GM04503 (cell line): ENCODE measurements around the gene SFTA2.
"Not testable (repeated sequence)": the region's sequence is repeated elsewhere in the genome, so short reads cannot be mapped to it uniquely, and the experiment has no call there.

ENCODE experiments used
- DNase-seq: peaks from one replicate; pipeline ENCODE4 v3.0.0-alpha.2; 2012; ENCODE audit warnings: low read depth

SFTA2 gene

DNA sequence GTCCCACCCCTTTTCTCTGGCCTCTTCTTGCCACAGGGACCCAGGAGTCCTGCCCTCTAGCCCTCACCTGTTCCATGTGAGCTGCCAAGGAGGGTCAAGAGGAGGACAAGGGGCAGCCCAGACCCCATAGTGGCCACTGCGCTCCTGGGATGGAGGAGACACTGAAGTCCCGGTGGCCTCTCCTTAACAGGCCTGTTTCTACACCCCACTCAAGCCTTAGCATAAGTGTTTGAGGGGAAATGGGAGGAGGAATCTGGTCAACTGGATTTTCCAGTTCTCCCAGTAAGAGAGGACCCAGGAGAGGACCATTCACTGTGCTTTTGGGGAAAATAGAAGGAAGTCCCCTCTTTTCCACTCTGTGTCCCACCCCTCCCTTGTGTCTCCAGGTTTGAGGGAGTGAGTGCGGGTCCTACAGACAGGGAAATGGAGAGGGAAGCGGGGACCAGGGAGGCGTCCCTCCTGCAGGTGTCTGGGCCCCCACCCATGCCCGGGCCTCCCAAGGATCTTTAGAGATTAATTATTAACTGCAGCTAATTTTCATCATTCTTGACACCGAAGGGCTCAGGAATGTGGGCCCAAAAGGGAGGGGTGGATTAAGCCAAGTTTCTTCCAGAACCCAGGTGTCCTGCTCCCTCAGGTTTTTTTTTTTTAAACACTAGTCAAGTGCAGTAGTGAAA is at the start of gene SFTA2:
SFTA2 (minus strand) TSS at position 202 of the 677 bp plus-strand sequence; CDS start at position 128, 74 bp downstream.
- no peak for DNase-seq

DNA sequence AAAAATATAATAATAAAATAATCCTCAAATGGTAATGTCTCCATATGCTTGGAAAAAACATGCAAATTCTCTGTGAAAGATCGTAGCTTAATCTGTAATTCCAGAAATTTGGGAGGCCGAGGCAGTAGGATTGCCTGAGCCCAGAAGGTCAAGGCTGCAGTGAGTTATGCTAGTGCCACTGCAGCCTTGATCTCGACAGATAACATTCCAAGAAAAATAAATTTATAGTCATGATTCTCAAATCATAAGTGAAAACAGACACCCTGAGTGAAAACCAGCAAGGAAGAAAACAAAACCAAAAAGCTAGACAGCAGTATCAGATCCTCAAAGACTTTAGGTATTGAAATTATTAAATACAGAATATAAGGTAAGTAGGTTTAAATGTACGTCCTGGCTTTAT is 47.7 kb upstream of the SFTA2 start:
- no peak for DNase-seq

DNA sequence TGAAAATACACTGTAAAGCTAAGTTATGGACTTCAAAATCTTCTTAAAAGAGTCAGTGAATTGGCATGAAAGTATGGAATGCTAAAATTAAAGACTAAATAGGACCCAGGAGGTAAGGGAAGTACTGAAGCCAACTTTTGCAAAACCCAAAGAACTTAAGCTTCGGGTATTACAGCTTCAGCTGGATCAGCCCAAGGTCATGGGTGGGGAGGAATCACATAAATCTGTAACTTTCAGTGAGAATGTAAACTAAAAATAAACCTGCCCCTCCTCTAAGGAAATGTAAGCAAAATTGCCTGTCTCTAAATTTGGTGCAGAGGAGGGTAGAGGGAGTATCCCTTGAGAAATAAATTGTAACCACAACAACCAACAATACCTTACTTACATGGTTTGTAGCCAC is 47.2 kb upstream of the SFTA2 start:
- DNase-seq = no peak

DNA sequence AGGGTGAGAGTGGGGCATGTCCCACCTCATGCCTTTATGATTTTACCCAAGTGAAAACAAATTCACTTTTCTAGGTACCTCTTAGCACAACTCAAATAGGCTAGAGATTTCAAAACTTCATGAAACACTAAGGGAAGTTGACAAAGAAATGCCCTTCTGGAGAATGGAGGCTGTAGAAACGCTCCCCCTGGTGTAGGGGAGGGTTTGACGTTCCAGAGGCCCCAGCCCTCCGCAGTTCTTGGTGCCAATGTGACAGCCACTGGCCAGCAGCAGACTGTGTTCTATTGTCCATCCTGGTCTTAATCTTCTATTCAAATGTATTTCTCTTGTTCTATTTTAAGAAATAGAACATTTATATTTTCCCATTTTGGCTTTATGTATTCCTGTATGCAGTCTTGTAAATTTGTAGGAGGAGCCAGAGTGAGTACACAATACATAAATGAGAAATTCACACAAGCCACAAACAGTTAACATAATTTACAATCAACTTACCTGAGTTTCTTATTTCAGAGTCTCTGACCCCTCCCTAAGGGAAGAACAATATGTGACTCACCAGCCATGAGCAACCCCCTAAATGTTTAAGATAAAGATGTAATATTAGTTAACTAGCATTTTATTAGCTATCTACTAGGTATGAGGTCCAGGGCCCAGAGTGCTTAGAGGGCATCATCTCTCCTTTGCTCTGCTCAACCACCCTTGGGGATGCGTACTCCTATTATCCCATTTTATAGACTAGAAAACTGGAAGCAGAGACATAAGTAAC is 42.7 kb upstream of the SFTA2 start:
- no peak for DNase-seq

DNA sequence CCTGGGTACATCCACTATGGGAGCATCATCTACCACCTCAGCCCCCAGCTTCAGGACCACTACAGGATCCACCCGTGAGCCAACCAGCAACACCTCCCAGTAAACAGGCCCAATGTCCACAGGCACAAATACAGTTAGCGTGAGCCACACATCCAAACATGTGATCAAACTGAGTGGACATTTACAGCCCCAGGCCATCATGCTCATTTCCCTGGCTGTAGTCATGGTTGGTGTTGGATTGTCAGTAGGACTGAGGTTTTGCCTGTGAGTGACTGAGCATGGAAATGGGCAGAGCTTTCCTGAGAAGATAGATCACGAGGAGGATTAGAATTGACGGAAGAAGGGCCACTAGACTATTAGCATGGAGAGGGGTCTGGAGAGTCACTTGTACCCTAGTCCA is 40.8 kb upstream of the SFTA2 start:
- no peak for DNase-seq

DNA sequence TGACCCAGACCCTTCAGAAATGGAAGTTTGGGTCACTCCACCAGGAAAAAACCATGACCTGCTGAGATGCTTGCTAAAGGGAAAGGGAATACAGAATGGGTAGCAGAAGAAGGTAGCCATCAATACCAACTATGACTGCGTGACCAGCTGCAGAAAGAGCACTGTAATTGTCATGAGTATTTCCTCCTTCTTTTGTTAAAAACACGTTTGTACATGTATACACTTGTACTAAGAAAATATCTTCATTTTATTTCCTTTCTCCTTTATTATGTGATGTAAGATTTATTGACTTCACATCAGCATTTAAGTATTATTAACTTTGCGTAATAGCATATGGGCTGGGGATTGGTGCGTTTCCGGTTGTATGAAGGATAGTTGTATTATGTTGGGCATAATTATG is 39.0 kb upstream of the SFTA2 start:
- DNase-seq = no peak

DNA sequence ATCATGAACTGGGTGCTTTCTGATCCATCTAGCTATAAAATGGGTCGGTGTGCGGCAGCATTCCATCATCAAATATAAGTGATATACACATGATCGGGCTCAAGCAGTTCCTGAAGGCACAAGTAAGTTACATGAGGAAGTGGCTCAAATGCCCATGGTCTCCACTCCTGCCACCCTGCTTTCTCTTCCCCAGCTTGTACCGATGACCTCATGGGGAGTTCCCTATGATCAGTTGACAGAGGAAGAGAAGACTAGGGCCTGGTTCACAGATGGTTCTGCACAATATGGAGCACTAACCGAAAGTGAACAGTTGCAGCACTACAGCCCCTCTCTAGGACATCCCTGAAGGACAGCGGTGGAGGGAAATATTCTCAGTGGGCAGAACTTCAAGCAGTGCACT is 37.2 kb upstream of the SFTA2 start:
- DNase-seq = not testable (repeated sequence)

DNA sequence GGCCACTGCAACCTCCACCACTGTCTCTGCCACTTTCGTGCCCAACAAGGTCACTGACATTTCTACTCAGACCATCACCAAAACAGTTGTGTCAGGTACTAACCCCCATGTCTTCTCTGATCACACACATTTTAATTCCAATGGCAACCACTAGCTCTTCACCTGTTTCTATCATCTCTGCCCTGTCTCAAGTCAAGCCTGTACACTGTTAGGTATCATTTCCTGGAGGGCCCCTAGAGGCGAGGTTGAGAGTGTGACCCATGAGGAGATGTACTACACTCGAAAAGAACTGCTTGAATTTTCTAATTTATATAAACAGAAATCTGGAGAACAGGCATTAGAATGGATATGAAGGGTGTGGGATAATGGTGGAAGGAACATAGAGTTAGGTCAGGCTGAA is 34.2 kb upstream of the SFTA2 start:
- DNase-seq = no peak

DNA sequence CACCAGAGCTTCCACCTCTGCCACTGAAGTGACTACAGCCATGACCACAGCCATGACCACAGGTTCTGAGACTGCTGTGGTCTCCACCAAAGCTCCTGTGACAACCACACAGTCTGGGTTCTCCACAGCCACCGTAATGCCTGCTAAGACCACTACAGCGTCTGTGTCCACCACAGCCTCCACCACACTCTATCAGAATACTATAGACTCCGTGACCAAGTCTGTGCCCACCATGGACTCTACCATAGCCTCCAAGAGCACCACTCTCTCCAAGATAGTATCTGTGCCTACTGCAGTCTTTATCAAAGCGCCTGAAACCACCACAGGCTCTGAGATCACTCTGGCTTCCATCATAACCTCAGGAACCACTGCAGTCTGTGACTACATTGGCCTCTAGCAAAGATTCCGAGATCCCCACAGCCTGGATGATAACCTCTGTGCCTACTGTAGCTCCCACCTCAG is 33.2 kb upstream of the SFTA2 start:
- no peak for DNase-seq

DNA sequence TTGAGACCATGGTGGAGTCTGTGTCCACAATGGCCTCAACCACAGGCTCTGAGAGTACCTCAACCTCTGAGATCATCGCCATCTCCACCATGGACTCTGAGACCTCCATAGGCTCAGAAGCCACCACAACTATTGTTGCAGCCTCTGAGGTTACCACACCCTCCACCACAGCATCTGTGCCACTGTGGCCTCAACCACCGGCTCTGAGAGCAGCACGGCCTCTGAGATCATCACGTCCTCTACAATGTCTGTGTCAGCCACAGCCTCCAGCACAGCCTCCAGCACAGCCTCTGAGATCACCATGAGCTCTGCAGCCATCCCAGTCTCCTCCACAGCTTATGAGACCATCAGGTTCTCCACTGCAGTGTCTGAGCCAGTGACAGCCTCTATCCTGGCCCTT is 32.1 kb upstream of the SFTA2 start:
- DNase-seq = no peak

DNA sequence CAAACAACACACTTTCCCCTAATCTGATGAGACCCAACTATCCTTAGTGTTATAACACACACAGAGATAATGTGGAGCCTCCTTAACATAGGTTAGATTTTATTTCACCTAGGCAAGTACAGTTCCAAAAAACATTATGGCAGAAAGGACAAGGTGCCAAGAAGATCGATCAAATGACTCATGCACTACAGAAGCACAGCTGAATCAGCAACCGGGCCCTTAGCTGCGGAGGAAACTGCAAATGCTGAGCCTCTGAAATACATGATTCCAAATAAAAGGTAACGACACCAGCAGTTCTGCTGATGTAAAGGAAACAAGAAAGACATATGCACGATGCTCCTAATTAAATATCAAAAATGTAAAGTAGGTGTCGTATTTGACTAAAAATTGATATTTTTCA is 31.7 kb upstream of the SFTA2 start:
- no peak for DNase-seq

DNA sequence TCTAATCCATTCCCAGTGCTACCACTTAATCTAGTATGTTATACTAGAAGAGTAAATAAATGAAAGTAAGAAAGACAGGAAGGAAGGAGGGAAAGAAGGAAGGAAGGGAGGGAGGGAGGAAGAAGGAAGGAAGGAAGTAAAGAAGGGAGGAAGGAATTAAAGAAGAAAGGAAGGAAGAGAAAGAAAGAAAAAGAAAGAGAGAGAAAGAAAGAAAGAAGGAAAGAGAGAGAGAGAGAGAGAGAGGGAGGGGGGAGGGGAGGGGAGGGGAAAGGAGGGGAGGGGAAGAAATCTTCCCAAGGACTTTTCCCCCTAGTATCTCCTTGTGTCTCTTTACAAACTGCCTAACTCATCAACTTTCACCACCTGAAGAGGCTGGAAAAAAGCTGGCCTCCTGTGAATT is 30.7 kb upstream of the SFTA2 start:
- no peak for DNase-seq

DNA sequence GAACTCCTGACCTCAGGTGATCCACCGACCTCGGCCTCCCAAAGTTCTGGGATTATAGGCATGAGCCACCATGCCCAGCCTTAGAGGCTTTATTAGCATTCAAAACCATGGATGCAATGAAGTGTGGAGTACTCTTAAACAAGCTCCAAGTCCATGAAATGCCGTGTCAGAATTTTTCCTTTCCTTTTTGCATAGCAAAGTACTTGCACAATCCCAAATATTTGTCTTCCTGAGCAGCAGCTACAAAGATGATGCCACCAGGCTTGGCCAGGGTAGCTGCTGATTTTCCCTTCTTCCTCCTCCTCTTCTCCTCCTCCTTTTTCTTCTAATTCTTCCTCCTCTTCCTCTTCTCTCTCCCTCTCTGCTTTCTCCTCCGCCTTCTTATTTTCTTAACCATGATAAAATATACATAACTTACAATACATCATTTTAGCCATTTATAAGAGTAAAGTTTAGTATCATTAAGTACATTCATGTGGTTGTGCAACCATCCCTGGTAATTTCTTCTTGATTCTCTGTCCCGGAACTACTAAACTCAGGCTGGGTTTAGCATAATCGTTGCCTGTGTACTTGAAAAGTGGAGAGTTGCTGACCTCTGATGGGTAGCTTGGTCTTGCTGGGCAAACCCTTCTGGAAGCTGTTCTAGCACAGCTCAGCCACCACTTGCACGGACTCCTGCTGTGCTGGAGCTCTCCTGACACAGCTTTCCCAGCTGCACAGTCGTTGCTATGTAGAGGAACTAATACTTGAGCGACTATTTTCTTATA is 29.1 kb upstream of the SFTA2 start:
- no peak for DNase-seq

DNA sequence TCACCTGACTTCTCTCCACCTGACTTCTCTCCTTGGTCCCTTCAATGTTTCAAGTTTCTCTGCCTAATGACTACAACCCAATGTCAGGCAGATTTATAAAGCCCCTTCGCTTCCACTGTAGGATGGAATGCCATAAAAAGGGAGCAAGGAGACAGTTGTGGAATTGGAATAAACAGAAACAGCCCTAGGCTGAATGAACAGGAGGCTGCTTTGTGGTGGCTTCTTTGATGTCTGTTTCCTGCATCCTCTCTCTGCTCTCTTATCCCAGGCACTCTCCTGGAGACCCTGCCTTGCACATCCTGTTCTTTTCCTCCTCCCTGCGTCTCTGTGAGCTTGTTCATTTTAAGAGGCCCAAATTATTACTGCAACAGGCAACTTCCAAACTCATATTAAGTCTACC is 25.7 kb upstream of the SFTA2 start:
- no peak for DNase-seq

DNA sequence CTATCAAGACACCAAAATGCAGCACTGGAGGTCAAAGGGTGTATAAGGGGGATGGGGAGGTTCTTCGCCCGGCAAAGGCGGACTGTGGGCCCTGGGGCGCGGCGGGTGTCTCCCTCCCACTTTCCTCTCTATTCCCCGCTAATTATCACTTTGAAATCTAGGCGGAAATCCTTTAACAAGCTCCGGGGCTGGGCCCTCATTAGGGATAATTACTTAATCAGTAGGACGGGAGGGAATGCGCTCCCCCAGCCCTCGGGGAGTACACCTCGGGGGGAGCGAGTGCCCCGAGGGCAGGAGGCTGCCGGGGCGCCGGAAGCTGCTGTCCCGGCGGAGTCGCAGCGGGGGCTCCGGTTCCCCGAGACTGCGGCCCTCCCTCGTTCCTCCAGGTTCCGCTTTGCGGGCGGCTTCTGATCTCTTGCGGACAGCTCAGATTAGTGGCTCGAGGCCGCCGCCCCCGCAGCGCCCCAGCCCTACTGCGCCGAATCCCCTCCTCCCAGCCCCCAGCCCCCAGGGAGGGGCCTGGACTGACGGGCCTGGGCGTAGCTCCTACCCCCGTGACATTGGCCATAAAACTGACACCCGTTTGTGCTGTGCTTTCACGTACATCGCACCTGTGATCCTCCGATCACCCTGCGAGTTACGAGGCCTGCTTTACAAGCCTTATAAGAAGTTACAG is 23.5 kb upstream of the SFTA2 start:
- DNase-seq = no peak

DNA sequence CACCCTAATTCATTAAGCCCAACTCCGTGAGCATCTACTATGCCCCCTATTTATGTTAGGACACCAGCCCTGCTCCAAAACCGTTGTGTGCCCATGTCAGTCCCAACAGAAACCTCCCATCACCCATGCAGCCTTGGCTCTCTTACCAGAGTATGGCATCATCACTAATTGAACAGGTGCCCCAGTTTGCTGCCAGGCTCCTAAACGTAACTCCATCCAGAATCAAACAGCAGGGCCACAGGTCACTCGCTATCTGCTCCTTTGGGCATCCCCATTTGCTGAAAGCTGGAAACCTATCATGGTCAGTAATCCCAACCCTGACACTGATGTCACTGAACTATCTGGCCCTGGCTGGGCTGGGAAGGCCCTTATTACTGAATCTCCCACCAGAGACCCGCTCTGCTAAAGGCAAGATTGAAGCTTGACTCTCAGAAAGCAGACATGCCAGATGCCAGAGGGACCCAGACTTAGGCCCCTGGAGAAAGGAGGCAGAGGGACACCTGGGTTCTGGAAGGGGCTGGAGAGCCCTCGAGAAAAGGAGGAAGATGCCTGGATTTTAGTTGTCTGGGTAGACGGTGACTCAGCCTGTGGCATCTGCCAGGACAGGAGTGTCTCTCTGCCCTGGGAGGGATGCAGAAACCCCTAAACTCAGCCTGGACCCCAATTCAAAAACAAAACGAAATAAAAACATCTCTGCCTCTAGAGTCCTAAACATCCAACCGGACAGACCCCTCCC is 22.8 kb upstream of the SFTA2 start:
- DNase-seq = no peak

DNA sequence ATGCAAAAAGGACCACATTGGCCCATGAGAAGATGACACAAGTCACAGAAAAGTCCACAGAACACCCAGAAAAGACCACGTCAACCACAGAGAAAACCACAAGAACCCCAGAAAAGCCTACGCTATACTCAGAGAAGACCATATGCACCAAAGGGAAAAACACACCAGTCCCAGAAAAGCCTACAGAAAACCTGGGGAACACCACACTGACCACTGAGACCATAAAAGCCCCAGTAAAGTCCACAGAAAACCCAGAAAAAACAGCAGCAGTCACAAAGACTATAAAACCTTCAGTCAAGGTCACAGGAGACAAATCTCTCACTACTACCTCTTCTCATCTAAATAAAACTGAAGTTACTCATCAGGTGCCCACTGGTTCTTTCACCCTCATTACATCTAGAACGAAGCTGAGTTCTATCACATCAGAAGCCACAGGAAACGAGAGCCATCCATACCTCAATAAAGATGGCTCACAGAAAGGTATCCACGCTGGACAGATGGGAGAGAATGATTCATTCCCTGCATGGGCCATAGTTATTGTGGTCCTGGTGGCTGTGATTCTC is 20.0 kb upstream of the SFTA2 start:
- no peak for DNase-seq

DNA sequence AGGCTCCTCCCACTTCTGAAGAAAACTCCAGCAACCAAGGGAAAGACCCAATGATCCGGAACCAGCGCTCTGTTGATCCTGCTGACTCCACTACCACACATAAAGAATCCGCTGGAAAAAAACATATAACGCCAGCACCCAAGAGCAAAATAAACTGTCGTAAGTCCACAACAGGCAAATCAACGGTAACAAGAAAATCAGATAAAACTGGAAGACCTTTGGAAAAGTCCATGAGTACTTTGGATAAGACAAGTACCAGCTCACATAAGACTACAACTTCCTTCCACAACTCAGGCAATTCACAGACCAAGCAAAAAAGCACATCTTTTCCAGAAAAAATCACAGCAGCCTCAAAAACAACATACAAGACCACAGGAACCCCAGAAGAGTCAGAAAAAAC is 16.8 kb upstream of the SFTA2 start:
- DNase-seq = no peak

DNA sequence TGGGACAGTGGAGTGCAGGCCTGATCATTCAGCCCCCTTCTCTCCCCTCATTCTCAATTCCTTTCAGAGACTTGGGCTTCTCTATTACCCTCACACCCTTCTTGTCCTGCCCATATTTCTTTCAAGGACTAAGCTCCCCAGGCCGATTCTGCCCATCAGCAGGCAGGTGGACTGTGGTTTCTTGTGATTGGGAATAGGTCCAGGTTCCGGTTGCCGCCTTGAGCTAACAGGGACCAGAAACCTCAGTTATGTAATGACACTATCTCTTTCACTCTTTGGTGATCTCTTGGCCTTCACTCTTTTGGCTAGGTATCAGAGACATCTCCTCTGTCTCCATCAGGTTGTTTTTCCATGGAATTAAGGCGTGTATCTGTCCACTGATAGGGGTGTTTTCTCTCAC is 15.3 kb upstream of the SFTA2 start:
- no peak for DNase-seq

DNA sequence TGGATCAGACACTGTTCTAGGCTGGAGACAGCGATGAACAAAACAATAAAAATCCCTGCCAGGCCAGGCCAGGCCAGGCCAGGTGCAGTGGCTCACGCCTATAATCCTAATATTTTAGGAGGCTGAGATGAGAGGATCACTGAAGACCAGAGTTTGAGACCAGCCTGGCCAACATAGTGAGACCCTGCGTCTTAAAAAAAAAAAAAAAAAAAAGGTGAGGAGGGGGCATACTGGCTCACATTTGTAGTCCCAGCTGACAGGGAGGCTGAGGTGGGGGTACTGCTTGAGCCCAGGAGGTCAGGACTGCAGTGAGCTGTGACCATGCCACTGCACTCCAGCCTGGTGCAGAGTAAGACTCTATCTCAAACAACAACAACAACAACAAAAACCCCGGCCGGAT is 13.3 kb upstream of the SFTA2 start:
- DNase-seq = no peak

DNA sequence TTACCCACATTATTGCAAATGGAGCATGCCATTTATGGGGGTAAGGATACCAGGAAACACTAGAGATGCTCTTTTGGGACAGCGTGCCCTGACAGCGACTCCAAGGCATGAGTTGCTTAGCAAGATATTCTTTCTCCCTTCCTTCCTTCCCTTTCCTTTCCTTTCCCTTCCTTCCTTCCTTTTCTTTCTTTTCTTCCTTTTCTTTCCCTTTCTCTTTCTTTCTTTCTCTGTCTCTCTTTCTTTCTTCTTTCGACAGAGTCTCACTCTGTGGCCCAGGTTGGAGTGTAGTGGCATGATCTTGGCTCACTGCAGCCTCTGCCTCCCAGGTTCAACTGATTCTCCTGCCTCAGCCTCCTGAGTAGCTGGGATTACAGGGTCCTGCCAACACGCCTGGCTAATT is 12.1 kb upstream of the SFTA2 start:
- no peak for DNase-seq
